ENCODE data around the gene NOTCH4. TPM values are rescaled to one million over a fixed set of nuclear protein-coding genes. Genes with fewer than 3 reads are reported as not detected.

Gene NOTCH4
- total and polyA plus RNA-seq, 2 donors (not counting 3 experiments of a cell fraction or from before 2014, with no cell fraction given), result 41.7 to 114 TPM

- H3K36me3 ChIP-seq (ENCODE audit: control insufficient read depth in 2 of 2, extremely low read depth in 1 of 2, insufficient read depth in 2 of 2, low read length in 2 of 2), result peaks cover 7 to 9% of the 10 kb centered on the region in 2 experiments
- ChIA-PET CTCF (interaction anchor here (1.1 kb wide), 2 partner anchors 34 to 46 kb away, joined by 3 to 4 read pairs; partner anchors contain the start of gene FKBPL), POLR2A (no interaction called here)
- no TSS peak for BruUV-seq (replicated peaks)
- no peaks in the 10 kb centered on the region for H3K79me2 ChIP-seq (ENCODE audit: control insufficient read depth, insufficient read depth, low read length)
- no peak overlapping the region for H3K9ac ChIP-seq (replicated peaks; ENCODE audit: extremely low read depth, insufficient read depth, low read length)
- no peak overlapping the region for H3K27ac ChIP-seq (ENCODE audit: insufficient read depth, low read depth, low read length)
- no peak overlapping the region for H3K4me3 ChIP-seq (replicated peaks in 1 of 3; ENCODE audit: insufficient read depth in 1 of 3, low read depth in 1 of 3, low read length in 3 of 3)
- no peak overlapping the region for H2AFZ ChIP-seq (ENCODE audit: low read depth, low read length)
- DNase-seq (ENCODE audit: low read depth, low spot score) (no peak), FAIRE-seq (no peak)
- no peak overlapping the region for H3K4me2 ChIP-seq (ENCODE audit: insufficient read depth, low read length)
- H4K20me1 ChIP-seq (replicated peaks; ENCODE audit: control insufficient read depth, extremely low read depth, insufficient read depth, low read length), result no peaks in the 10 kb centered on the region
- no peaks in the 10 kb centered on the region for H3K27me3 ChIP-seq (ENCODE audit: control insufficient read depth in 2 of 2, insufficient read depth in 2 of 2, low read length in 2 of 2)
- no peaks in the 10 kb centered on the region for H3K9me3 ChIP-seq (replicated peaks; ENCODE audit: control insufficient read depth, insufficient read depth, low read length)
- H3K4me1 ChIP-seq (ENCODE audit: control insufficient read depth, extremely low read depth, insufficient read depth, low read length), result no peaks in the 10 kb centered on the region
- no peaks in the 10 kb centered on the region for H3K9me1 ChIP-seq (replicated peaks; ENCODE audit: control insufficient read depth, extremely low read depth, insufficient read depth, low read length)
- no peak for TF ChIP-seq MYC (IDR thresholded peaks at IDR 0.05; ENCODE audit: low read depth, low read length)
- no peak for TF ChIP-seq MAX (IDR thresholded peaks at IDR 0.05; ENCODE audit: insufficient read depth, insufficient read length)
- TF ChIP-seq JUN (IDR thresholded peaks at IDR 0.05; ENCODE audit: borderline replicate concordance, insufficient read depth, insufficient read length, low read depth), result no peak
- TF ChIP-seq CTCF (IDR thresholded peaks at IDR 0.05; ENCODE audit: extremely low read depth in 1 of 2, insufficient read depth in 1 of 2, low read depth in 1 of 2, low read length in 2 of 2), result no peak
- no peak for TF ChIP-seq POLR2A (IDR thresholded peaks at IDR 0.05; ENCODE audit: low read depth, low read length)
- TF ChIP-seq POLR2AphosphoS5 (IDR thresholded peaks at IDR 0.05; ENCODE audit: insufficient read depth, low read depth, low read length), result no peak
- intact Hi-C loops (cut with micrococcal nuclease), result no loop called here
- dilution Hi-C loops (cut with MboI; ENCODE audit: extremely low pct_ligation_motif_present, low sequenced_read_pairs), result no loop called here
Observed at GRCh38 chr6:32163559-32164258, 60.2 kb downstream of the NOTCH4 start.

All from endothelial cell of umbilical vein (primary cell).